ENCODE measurements around the gene TEKTIP1.

The TEKTIP1 gene

GRCh38 chr19:3538258-3538929, 580 bp upstream of the TEKTIP1 start:
- DNase-seq = no peak

DNA sequence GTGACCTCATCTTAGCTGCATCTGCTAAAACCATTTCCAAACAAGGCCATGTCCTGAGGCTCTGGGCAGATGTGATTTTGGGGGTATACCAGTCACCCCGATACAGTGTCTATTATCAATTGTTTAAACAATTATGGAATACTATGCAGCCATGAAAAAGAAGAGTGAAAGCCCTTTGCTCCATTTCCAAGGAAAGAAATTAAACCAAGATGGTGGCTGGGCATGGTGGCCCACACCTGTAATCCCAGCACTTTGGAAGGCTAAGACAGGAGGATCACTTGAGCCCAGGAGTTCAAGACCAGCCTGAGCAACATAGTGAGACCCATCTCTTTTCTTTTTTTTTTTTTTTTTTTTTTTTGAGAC, 763 bp downstream of the TEKTIP1 start:
- no peak for DNase-seq

DNA sequence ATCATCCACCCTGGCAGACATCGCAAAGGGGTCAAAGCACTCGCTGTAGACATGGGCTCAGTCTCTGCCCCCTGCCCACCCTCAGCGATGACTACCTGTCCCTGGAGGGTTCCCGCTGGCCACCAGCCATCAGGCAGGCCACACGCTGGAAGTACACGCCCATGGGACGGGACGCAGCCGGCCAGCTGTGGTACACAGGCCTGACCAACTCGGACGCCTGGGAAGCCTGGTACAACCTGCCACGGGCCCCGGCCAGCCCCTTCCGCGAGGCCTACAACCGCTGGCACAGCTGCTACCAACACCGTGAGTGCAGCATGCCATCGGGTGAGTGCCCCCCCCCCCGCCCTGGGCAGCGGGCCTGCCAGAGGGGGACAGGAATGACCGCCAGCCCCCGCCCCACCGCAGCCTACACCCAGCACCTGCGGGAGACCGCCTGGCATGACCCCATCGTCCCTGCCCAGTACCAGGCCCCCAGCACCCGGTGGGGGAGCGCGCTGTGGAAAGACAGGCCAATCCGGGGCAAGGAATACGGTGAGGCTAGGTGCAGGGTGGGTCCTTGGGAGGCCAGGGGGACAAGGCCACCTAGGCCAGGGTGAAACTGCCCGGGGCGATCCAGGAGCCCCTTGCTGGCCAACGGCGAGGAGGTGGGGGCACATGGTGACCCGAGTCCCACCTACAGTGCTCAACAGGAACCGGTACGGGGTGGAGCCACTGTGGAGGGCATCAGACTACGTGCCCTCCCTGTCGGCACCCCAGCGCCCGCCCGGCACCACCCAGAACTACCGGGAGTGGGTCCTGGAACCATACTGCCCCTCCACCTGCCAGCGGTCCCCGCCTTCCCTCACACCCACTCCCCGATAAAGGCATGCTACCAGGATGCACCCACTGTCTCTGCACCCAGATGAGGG, 4.4 kb downstream of the TEKTIP1 start:
- DNase-seq = no peak

DNA sequence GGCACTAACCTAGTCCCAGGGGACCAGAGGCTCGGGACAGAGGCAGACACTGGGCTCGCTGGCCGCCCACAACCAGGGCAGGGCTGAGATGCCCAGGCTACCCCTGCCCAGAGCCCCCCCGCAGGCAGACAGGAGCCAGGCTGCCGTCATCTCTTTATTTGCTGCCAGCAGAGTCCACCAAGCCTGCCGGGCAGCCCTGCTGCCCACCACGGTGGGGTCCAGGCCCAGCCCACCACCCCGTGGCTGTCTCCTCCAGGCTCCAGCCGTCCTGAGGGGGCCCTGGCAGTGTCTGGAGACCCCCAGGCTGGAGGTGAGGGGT, 5.0 kb downstream of the TEKTIP1 start:
- no peak for DNase-seq

DNA sequence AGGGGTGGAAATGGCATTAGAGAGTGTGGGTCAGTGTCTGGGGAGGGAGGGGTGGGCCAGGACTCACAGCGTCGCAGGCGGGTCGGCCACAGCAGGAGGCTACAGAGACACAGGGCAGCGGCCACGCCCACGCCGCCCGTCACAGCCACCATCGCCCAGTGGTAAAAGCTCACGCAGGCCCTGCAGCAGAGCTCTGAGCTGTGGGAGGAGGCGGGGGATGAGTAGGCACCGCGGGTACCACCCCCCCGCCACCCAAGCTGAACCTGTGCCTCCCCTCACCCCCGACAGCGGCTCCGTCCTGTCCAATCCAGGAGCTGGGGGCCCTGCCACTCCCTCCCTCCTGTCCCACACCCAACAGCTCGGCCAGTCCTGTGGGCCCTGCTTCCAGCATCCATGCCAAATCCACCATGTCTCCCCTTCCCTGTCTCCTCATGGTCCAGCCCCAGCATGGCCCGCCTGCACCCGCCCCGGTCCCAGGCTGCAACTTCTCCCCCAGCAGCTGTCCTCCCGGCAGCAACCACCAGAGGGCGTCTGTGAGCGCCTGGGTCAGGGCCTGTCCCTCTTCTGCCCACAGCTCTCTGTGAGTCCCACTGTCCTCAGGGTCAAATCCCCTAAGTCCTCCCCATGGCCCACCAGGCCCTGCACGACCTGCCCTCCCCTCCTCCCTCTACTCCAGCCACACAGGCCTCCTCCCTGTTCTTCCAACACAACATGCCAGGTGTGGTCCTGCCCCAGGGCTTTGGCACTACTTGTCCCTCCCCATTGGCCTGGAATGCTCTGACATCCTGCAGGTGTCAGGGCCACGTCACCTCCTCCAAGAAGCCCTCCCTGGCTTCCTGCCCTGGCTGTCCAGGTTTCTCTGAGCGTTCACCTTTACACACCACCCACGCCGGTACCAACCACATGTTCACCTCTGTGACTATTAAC, 6.0 kb downstream of the TEKTIP1 start:
- no peak for DNase-seq

GRCh38 chr19:3545669-3546034, 6.7 kb downstream of the TEKTIP1 start:
- DNase-seq = no peak

DNA sequence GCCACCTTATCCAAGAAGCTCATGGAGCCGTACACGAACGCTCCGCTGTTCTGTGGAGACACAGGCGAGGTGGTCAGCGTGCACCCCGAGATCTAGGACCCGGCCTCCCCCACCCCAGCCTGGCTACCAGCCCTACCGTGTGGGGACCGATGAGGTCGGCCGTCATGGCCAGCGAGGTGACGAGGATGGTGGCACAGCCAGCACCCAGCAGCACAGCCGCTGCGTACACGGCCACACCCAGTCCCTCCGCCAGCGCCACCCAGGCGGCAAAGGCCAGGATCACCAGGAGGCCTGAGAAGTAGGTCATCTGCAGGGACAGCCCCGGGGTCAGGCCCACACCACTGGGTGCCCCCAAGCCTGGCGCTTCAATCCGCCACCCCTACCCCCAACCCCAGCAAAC, 7.1 kb downstream of the TEKTIP1 start:
- no peak for DNase-seq

- DNase-seq = no peak
Observed at GRCh38 chr19:3547301-3547731, 8.3 kb downstream of the TEKTIP1 start.

GRCh38 chr19:3547767-3548282, 8.9 kb downstream of the TEKTIP1 start:
- no peak for DNase-seq

DNA sequence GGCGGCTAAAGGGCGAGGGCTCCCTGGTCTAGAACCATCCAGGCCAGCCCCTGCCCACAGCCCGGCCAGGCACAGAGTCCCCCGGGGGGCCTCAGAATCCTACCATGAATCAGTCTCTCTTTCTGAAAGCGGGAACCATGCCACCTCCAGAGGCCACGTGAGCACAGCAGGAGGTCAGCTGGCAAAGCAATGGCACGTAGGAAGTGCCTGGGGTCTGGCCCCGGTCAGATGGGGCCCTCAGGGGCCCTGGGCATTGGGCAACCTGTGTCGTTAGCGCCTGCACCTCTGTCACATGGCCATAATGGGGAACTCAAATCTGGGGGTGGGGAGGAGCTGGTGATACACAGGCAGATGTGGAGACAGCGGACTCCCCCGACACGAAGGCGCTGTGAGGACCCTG, 9.6 kb downstream of the TEKTIP1 start:
- DNase-seq = no peak

- no peak for DNase-seq
Observed at GRCh38 chr19:3549816-3550215, 10.8 kb downstream of the TEKTIP1 start.

DNA sequence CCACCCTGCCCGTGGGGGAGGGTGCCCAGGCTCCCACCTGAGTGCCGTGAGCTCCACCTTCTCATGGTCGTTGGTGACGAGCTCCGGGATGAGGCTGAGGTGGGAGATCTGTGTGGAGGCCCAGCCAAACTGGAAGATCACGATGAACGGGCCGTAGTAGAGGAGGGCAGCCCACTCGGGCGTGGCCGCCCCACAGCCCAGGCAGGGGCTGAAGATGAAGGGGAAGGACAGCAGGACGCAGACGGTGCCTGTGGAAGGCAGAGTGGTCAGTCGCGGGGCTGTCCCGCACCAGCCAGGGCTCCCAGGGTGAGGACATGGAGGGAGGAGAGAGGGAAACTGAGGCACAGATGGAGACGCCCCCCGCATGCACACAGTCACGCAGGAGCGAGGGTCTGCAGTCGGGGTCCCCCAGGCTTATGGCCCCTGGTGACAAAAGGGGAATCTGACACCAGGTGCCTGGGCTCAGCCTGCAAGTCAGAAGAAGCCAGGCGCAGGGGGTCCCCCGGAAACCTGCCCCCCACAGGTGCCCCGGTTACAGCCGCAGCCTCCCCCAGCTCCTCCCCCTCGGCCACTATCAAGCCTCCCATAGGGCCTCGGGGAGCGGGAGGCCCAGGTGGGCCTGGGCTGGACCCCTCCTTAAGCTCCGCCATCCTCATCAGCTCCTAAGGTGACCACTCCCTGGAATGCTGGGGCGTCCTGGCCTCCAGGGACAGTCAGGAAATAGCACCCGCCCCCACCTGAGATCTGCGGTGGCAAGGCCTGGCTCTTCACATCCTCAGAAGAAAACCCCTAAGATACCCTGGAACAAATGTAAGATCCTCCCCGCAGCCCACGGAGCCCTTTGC, 12.2 kb downstream of the TEKTIP1 start:
- no peak for DNase-seq

DNA sequence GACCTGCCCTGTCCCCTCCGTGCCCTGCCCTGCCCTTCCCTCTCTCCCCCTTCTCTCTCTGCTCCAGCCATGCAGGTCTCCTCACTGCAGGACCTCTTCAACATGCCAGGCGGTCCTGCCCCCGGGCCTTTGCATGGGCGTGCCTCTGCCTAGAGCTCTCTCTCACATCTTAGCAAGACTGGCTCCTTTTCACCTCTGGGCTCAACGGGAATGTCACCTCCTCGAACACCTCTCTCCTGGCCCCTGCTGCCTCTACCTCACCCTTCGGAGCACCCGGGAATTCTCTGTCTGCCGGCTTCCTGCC, 12.8 kb downstream of the TEKTIP1 start:
- no peak for DNase-seq

DNA sequence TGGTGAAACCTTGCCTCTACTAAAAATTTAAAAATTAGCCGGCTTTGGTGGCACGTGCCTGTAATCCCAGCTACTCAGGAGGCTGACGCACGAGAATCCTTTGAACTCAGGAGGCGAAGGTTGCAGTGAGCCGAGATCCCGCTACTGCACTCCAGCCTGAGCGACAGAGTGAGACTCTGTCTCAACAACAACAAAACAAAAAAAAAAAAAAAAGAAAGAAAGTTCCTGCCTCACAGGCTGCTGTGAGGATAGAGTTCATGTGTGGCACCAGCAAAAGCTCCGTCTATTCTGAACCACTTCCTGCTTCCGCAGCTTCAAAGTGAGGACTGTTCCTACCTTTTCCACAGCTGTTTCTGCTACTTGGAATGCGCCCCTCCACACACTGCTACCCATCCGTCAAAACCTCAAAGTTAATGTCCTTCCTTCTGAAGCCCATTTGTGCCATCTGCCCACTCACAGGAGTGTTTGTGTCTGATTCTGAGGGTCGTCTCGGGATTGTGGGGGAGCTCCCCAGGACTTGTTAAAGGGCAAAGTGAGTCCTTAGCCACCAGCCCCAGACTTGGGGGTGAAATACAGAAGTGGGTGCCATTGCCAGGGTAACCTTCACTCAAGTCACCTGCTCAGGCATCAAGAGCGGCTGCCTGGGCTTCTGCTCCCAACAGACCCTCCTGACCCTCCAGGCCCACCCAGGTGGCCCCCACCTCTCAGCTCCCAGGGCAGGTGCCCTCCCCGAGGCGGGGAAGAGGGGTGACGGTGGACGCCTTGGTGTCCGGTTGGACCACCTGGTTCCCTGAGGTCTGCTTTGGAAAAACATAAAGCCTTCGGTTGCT, 15.5 kb downstream of the TEKTIP1 start:
- peak; percentile 37 for DNase-seq

DNA sequence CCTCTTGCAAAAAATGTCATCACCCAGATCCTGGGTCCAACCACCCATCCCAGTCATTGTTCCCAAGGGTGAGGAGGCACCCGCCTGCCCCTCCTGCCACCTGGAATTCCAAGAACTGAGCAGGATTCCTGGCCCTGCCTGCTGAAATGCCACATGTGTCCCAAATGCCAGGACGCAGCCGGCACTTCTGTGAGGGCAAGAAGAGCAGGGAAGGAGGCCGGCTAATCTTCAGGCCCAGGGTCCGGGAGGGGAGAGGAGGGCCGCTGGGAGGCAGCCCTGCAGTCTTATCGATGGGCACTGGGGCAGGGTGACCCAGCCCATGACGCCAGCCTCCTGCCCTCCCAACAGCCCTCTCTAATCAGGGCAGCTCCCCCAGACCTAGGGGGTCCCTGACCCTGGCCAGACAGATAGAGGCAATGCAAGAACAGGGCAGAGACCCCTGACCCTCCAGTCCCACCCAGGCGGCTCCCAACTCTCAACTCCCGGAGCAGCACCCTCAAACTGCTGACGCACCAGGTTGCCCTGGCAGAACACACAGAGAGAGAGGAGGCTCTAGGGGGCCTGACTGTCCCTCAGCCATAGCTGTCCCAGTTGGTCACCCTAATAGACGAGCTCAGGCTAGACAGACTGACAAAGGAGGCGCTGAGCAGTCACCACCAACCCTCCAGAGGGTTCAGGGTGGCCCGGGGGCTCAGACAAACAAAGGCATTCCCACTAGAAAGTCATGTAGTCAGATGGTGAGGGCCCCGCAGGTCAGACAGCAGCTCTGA, 16.9 kb downstream of the TEKTIP1 start:
- no peak for DNase-seq

DNA sequence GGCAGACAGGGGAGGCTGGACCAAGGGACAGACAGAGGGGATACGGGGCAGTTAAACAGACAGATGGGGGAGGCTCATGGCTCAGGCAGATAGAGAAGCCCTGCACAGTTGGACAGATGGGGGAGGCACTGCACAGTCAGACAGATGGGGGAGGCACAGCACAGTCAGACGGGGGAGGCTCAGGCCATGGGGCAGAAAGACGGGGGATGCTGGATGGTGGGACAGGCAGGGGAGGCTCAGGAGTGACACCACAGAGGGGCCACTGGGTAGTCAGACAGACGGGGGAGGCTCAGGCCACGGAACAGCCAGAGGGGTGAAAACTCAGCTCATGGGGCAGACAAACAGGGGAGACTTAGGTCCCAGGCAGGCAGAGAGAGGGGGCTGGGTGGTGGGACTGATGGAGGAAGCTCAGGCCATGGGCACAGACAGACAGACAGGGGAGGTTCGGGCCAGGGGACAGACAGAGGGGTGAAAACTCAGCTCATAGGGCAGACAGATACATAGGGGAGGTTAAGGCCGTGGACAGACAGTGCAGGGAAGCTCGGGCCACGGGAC, 17.5 kb downstream of the TEKTIP1 start:
- no peak for DNase-seq

- no peak for DNase-seq
Observed at GRCh38 chr19:3556978-3557460, 18.0 kb downstream of the TEKTIP1 start.

GRCh38 chr19:3557461-3558248, 18.7 kb downstream of the TEKTIP1 start, which contains the start of gene MFSD12:
Gene MFSD12, minus strand, starts transcription at chr19:3557586. Its CDS starts 183 bp downstream, at chr19:3557403.
- DNase-seq = peak; percentile 91
